Measurements from ENCODE around the gene CYP4F8. TPM values are rescaled to one million over a fixed set of nuclear protein-coding genes. Genes with fewer than 3 reads are reported as not detected.

The CYP4F8 gene
- total and polyA plus RNA-seq, 9 of the 15 experiments (the other 6 are each of a cell fraction or from before 2014, with no cell fraction given) = not detected

GRCh38 chr19:15587663-15588062, 27.4 kb upstream of the CYP4F8 start:
- in situ Hi-C loops (cut with MboI) (no loop called here), intact Hi-C loops (cut with micrococcal nuclease) (no loop called here)
- TF ChIP-seq HDAC6 (IDR thresholded peaks at IDR 0.05; ENCODE audit: low read depth, low read length) = no peak
- TF ChIP-seq JUN (IDR thresholded peaks at IDR 0.05; ENCODE audit: borderline replicate concordance, low read depth, low read length) = no peak
- no peak for TF ChIP-seq JUN (CRISPR knock-in tag; IDR thresholded peaks at IDR 0.05; ENCODE audit: borderline replicate concordance)
- TF ChIP-seq ARID3B (CRISPR knock-in tag; IDR thresholded peaks at IDR 0.05; ENCODE audit: borderline replicate concordance) = no peak
- peak; percentile 7 for TF ChIP-seq ZFP36 (IDR thresholded peaks at IDR 0.05; ENCODE audit: low read depth, low read length, partially characterized antibody)
- no peak for TF ChIP-seq CC2D1A (IDR thresholded peaks at IDR 0.05)
- TF ChIP-seq TAF1 (IDR thresholded peaks at IDR 0.05; ENCODE audit: control insufficient read depth, extremely low read depth, insufficient read depth, low read length, severe bottlenecking) = no peak
- TF ChIP-seq SPI1 (IDR thresholded peaks at IDR 0.05; ENCODE audit: borderline replicate concordance, low read depth, low read length) = peak; percentile 78
- no peak for TF ChIP-seq KHSRP (IDR thresholded peaks at IDR 0.05)
- no peak for TF ChIP-seq PHB (CRISPR knock-in tag; IDR thresholded peaks at IDR 0.05)
- TF ChIP-seq ZNF347 (CRISPR knock-in tag; IDR thresholded peaks at IDR 0.05; ENCODE audit: low read depth) = no peak
- no peak for TF ChIP-seq ZBTB17 (CRISPR knock-in tag; IDR thresholded peaks at IDR 0.05)
- TF ChIP-seq CEBPB (tag; IDR thresholded peaks at IDR 0.05) = 0 out of 2 replicates have a peak, but pooled peaks have one; percentile 38
- TF ChIP-seq KDM4B (IDR thresholded peaks at IDR 0.05; ENCODE audit: borderline replicate concordance in 2 of 2, low read depth in 1 of 2) = no peak
- no peak for TF ChIP-seq HMG20B (CRISPR knock-in tag; IDR thresholded peaks at IDR 0.05)
- no peak for TF ChIP-seq XRCC5 (IDR thresholded peaks at IDR 0.05; ENCODE audit: low read depth, low read length)
- no peaks in the 10 kb centered on the region for H3K36me3 ChIP-seq (ENCODE audit: control insufficient read depth, insufficient read depth, low read length)
- WGBS (ENCODE audit: insufficient coverage, low coverage, missing lambda C conversion rate) = 3% methylated on average over 9 of the region's 9 CpGs
- H3K4me1 ChIP-seq (replicated peaks in 1 of 2; ENCODE audit: control insufficient read depth in 2 of 2, insufficient read depth in 2 of 2, low read length in 2 of 2) = peaks cover 0 to 6% of the 10 kb centered on the region in 2 experiments; a peak in 1 of 5 replicates
- BruUV-seq (replicated peaks) = no TSS peak
- H3K4me2 ChIP-seq (ENCODE audit: insufficient read depth, low read length) = no peak overlapping the region
- no peak overlapping the region for H3K27ac ChIP-seq (ENCODE audit: extremely low read depth, low read depth, low read length)
- ATAC-seq (no peak), FAIRE-seq (no peak), DNase-seq (ENCODE audit: extremely low read depth in 1 of 4, low spot score in 3 of 4) (no peak)
- no peaks in the 10 kb centered on the region for H3K9me1 ChIP-seq (ENCODE audit: control insufficient read depth, insufficient read depth, low read length)
- H3K9me3 ChIP-seq (replicated peaks; ENCODE audit: control insufficient read depth, insufficient read depth, low read depth, low read length) = no peaks in the 10 kb centered on the region
- ChIA-PET POLR2A (no interaction called here), CTCF (ENCODE audit: low intra/inter-chr PET ratio) (no interaction called here)
- peaks cover 8% of the 10 kb centered on the region; the same call in 1 of the 2 replicates for H4K20me1 ChIP-seq (replicated peaks; ENCODE audit: control insufficient read depth, insufficient read depth, low read length)
- no peak overlapping the region for H3K9ac ChIP-seq (ENCODE audit: insufficient read depth in 1 of 2, low read depth in 2 of 2, low read length in 2 of 2)
- no peak overlapping the region for H3K4me3 ChIP-seq
- H3K79me2 ChIP-seq (ENCODE audit: control insufficient read depth, insufficient read depth, low read length) = no peaks in the 10 kb centered on the region
- peaks cover 3 to 17% of the 10 kb centered on the region in 2 experiments; a peak in 4 of 5 replicates for H3K27me3 ChIP-seq (ENCODE audit: control insufficient read depth in 2 of 2, insufficient read depth in 2 of 2, low read length in 2 of 2)
- no peak overlapping the region for H2AFZ ChIP-seq (ENCODE audit: low read depth, low read length)
